ENCODE measurements around the gene CCDC116.

CCDC116 gene

DNA sequence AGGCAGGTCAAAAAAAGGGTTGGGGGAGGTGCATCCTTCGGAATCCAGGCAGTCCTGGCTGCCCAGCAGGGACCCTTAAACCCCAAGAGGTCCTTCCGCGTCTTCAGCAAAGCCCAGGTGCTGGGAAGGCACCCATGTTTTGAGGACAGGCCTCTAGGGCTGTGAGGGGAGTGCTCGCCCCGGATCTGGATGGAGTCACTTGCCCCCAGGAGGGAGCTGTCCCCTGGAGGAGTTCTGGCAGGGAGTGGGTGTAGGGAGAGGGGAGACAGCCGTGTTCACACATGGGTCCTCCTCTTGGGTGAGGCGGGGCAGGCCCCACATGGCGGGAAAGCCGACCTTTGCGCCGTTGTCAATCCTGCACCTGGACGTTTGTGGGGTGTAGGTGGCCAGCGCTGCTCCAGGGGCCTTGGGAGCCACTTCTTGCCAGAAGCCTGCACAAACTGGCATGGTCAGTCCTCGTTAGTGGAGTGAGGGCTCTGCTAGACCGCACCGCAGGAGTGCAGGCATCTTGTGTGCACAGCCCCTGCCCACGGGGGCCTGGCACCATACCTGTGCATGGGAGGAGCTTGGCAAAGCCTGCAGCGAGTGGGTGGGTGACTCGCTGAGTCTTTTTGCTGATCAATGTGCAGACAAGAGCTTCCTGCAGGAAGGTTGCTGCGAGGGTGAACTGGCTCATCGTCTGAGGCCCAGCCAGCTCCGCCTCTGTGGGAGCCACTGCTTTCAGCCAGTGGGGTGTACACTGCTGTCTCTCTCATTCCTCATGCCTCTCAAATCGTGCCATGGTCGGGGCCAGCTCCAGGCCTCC lies 49.2 kb downstream of the CCDC116 start:
- no peak overlapping the region for H3K14ac ChIP-seq (ENCODE audit: low read length)

DNA sequence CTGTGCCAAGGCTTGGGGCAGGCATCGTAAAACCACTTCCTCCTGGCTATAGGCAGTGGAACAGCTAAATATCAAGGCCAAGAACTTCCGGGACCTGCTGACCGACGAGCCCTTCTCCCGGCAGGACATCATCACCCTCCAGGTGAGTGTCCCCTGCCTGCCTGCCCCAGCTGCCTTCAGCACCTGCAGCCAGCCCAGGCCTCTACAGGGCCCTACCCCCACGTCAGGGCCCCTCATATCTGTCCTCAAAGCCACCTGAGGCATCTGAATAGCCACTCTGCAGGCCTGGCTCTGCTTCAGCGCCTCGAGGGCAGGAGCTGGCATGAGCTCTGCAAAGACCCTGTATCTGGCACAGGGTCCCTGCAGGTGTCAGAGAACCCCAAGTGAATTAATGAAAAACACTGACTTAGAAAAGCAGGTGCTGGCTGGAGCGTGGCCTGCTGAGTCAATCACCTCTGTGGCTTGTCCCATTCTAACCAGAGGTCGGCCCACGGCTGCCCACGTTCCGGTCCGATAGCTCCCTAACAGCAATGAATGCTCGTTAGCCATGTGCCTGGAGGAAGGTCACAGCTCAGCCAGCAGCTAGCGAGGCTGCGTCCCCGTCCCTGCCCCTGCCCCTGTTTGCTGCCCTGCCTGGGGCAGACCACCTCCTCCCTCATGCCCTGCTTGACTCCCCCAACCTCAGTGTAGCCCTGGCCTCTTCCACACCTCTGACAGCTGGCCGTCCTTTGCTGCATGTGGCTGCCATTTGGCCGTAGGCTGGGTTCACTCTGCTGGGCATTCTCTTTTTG lies 50.0 kb downstream of the CCDC116 start:
- Histone ChIP-seq H2BK12ac (ENCODE audit: low read length) (no peak overlapping the region), H3K23ac (ENCODE audit: low read length) (no peak overlapping the region), H3K4me2 (ENCODE audit: low read length) (no peak overlapping the region), H2AK5ac (ENCODE audit: low read length) (no peak overlapping the region), H3K18ac (ENCODE audit: low read length) (no peak overlapping the region), H4K8ac (ENCODE audit: low read depth, low read length) (no peak overlapping the region), H2BK120ac (ENCODE audit: insufficient read depth, low read length, poor library complexity) (no peak overlapping the region), H3K9me3 (ENCODE audit: insufficient read depth, low read depth, low read length) (no peaks in the 10 kb centered on the region), H3K4me3 (ENCODE audit: low read depth, low read length) (no peak overlapping the region), H4K91ac (ENCODE audit: low read depth, low read length) (no peak overlapping the region), H3K4me1 (ENCODE audit: control insufficient read depth in 1 of 2, insufficient read depth in 2 of 2, low read length in 2 of 2) (peaks cover 4 to 6% of the 10 kb centered on the region in 2 experiments), H2AFZ (ENCODE audit: insufficient read depth, low read length, poor library complexity) (no peak overlapping the region), H3K9ac (ENCODE audit: low read length) (no peak overlapping the region), H3K79me2 (ENCODE audit: control insufficient read depth, insufficient read depth, low read length, poor library complexity) (no peaks in the 10 kb centered on the region), H3K36me3 (ENCODE audit: control insufficient read depth in 1 of 2, insufficient read depth in 2 of 2, low read length in 2 of 2) (peaks cover 48 to 51% of the 10 kb centered on the region in 2 experiments), H3K14ac (ENCODE audit: low read length) (no peak overlapping the region), H3K79me1 (ENCODE audit: low read length) (no peaks in the 10 kb centered on the region), H2BK5ac (ENCODE audit: low read depth, low read length, poor library complexity) (no peak overlapping the region), H3K27ac (ENCODE audit: low read depth, low read length) (no peak overlapping the region), H3K27me3 (ENCODE audit: insufficient read depth, low read length) (no peaks in the 10 kb centered on the region), H4K12ac (ENCODE audit: low read depth, low read length) (no peak overlapping the region), H3K4ac (ENCODE audit: low read depth, low read length) (no peak overlapping the region)
- no CpG with 5 or more reads among the region's 20 CpGs for WGBS (ENCODE audit: extremely low coverage, insufficient coverage, insufficient read length)
- no peak for DNase-seq

More for the DNA sequence above, 49.2 kb downstream of the CCDC116 start:
- no peaks in the 10 kb centered on the region for H3K27me3 ChIP-seq (ENCODE audit: insufficient read depth, low read length)
- H4K12ac ChIP-seq (ENCODE audit: low read depth, low read length), result no peak overlapping the region
- H2BK120ac ChIP-seq (ENCODE audit: insufficient read depth, low read length, poor library complexity), result no peak overlapping the region
- no peaks in the 10 kb centered on the region for H3K9me3 ChIP-seq (ENCODE audit: insufficient read depth, low read depth, low read length)
- no peak overlapping the region for H2AFZ ChIP-seq (ENCODE audit: insufficient read depth, low read length, poor library complexity)
- no CpG with 5 or more reads among the region's 24 CpGs for WGBS (ENCODE audit: extremely low coverage, insufficient coverage, insufficient read length)
- no peaks in the 10 kb centered on the region for H3K79me2 ChIP-seq (ENCODE audit: control insufficient read depth, insufficient read depth, low read length, poor library complexity)
- no peak overlapping the region for H3K27ac ChIP-seq (ENCODE audit: low read depth, low read length)
- no peak overlapping the region for H3K4me3 ChIP-seq (ENCODE audit: low read depth, low read length)
- no peak overlapping the region for H2BK5ac ChIP-seq (ENCODE audit: low read depth, low read length, poor library complexity)
- no peak overlapping the region for H3K18ac ChIP-seq (ENCODE audit: low read length)
- peaks cover 4 to 6% of the 10 kb centered on the region in 2 experiments for H3K4me1 ChIP-seq (ENCODE audit: control insufficient read depth in 1 of 2, insufficient read depth in 2 of 2, low read length in 2 of 2)
- H3K23ac ChIP-seq (ENCODE audit: low read length), result no peak overlapping the region
- no peak overlapping the region for H4K91ac ChIP-seq (ENCODE audit: low read depth, low read length)
- peaks cover 43 to 47% of the 10 kb centered on the region in 2 experiments for H3K36me3 ChIP-seq (ENCODE audit: control insufficient read depth in 1 of 2, insufficient read depth in 2 of 2, low read length in 2 of 2)
- no peak overlapping the region for H3K4ac ChIP-seq (ENCODE audit: low read depth, low read length)
- H2AK5ac ChIP-seq (ENCODE audit: low read length), result no peak overlapping the region
- no peak for DNase-seq
- no peak overlapping the region for H3K9ac ChIP-seq (ENCODE audit: low read length)
- no peak overlapping the region for H2BK12ac ChIP-seq (ENCODE audit: low read length)
- no peak overlapping the region for H4K8ac ChIP-seq (ENCODE audit: low read depth, low read length)
- H3K79me1 ChIP-seq (ENCODE audit: low read length), result no peaks in the 10 kb centered on the region
- no peak overlapping the region for H3K4me2 ChIP-seq (ENCODE audit: low read length)

DNA sequence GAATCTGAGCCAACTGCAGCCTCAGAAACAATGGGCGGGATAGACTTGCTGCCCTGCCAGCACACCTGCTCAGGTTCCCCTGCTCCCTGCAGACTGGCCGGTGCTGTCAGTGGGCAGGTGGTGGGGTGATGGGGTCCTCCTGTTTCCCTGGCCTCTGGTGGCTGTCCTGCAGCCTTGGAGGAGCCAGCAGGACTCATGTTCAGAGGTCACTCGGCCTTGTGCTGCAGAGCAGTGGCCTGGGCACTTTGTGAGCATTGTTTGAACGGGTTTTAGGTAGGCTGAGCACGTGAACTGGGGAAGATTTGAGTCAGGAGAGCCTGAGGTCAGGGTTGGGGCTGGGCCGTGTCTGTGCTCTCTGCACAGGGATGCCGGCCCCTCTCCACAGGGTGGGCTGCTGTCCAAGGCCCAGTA lies 50.8 kb downstream of the CCDC116 start:
- no peak overlapping the region for H3K27ac ChIP-seq (ENCODE audit: low read depth, low read length)
- no peak overlapping the region for H2AK5ac ChIP-seq (ENCODE audit: low read length)
- H2BK120ac ChIP-seq (ENCODE audit: insufficient read depth, low read length, poor library complexity), result no peak overlapping the region
- peaks cover 55% of the 10 kb centered on the region in 2 experiments for H3K36me3 ChIP-seq (ENCODE audit: control insufficient read depth in 1 of 2, insufficient read depth in 2 of 2, low read length in 2 of 2)
- no peaks in the 10 kb centered on the region for H3K79me2 ChIP-seq (ENCODE audit: control insufficient read depth, insufficient read depth, low read length, poor library complexity)
- DNase-seq, result no peak
- H4K8ac ChIP-seq (ENCODE audit: low read depth, low read length), result no peak overlapping the region
- no peak overlapping the region for H3K4me2 ChIP-seq (ENCODE audit: low read length)
- no peak overlapping the region for H3K4me3 ChIP-seq (ENCODE audit: low read depth, low read length)
- H3K9ac ChIP-seq (ENCODE audit: low read length), result no peak overlapping the region
- peaks cover 4 to 6% of the 10 kb centered on the region in 2 experiments for H3K4me1 ChIP-seq (ENCODE audit: control insufficient read depth in 1 of 2, insufficient read depth in 2 of 2, low read length in 2 of 2)
- H3K9me3 ChIP-seq (ENCODE audit: insufficient read depth, low read depth, low read length), result no peaks in the 10 kb centered on the region
- H3K79me1 ChIP-seq (ENCODE audit: low read length), result no peaks in the 10 kb centered on the region
- H4K91ac ChIP-seq (ENCODE audit: low read depth, low read length), result no peak overlapping the region
- no peak overlapping the region for H3K14ac ChIP-seq (ENCODE audit: low read length)
- H3K18ac ChIP-seq (ENCODE audit: low read length), result no peak overlapping the region
- H2BK12ac ChIP-seq (ENCODE audit: low read length), result no peak overlapping the region
- H3K27me3 ChIP-seq (ENCODE audit: insufficient read depth, low read length), result no peaks in the 10 kb centered on the region
- WGBS (ENCODE audit: extremely low coverage, insufficient coverage, insufficient read length), result no CpG with 5 or more reads among the region's 7 CpGs
- no peak overlapping the region for H2AFZ ChIP-seq (ENCODE audit: insufficient read depth, low read length, poor library complexity)
- no peak overlapping the region for H3K23ac ChIP-seq (ENCODE audit: low read length)
- no peak overlapping the region for H3K4ac ChIP-seq (ENCODE audit: low read depth, low read length)
- H2BK5ac ChIP-seq (ENCODE audit: low read depth, low read length, poor library complexity), result no peak overlapping the region
- no peak overlapping the region for H4K12ac ChIP-seq (ENCODE audit: low read depth, low read length)

DNA sequence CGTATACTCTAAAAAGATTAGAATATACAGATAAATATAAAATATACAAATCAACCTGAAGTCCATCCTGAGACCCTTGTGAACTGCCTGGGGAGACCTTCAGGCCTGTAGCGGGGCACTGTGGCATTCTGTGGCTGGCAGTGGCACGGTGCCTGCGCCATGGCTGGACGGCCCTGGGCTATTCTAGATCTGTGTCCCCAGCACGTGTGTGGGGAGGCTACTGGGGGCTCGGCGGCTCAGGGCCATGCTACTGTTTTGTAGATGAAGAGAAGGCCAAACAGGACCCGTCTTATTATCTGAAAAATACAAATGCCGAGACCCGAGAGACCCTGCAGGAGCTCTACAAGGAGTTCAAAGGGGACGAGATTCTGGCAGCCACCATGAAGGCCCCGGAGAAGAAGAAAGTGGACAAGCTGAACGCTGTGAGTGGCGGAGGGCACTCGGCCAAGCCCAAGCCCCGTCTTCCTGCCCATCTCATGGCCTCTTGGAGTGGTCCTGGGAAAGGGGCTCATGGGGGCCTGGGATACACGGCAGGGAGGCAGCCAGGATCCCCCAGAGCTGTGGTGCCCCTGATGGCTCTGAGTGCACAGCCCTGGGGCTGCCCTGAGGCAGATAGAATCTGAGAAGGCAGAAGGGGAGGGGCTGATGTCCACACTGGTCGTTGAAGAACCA lies 52.1 kb downstream of the CCDC116 start:
- no peak overlapping the region for H3K23ac ChIP-seq (ENCODE audit: low read length)
- peaks cover 60 to 65% of the 10 kb centered on the region in 2 experiments for H3K36me3 ChIP-seq (ENCODE audit: control insufficient read depth in 1 of 2, insufficient read depth in 2 of 2, low read length in 2 of 2)
- H3K4me1 ChIP-seq (ENCODE audit: control insufficient read depth in 1 of 2, insufficient read depth in 2 of 2, low read length in 2 of 2), result peaks cover 4 to 6% of the 10 kb centered on the region in 2 experiments
- H3K9ac ChIP-seq (ENCODE audit: low read length), result no peak overlapping the region
- H3K4me2 ChIP-seq (ENCODE audit: low read length), result no peak overlapping the region
- H3K79me2 ChIP-seq (ENCODE audit: control insufficient read depth, insufficient read depth, low read length, poor library complexity), result no peaks in the 10 kb centered on the region
- H2BK5ac ChIP-seq (ENCODE audit: low read depth, low read length, poor library complexity), result no peak overlapping the region
- H2AK5ac ChIP-seq (ENCODE audit: low read length), result no peak overlapping the region
- H3K4ac ChIP-seq (ENCODE audit: low read depth, low read length), result no peak overlapping the region
- H4K8ac ChIP-seq (ENCODE audit: low read depth, low read length), result no peak overlapping the region
- no CpG with 5 or more reads among the region's 19 CpGs for WGBS (ENCODE audit: extremely low coverage, insufficient coverage, insufficient read length)
- H3K27me3 ChIP-seq (ENCODE audit: insufficient read depth, low read length), result no peaks in the 10 kb centered on the region
- no peaks in the 10 kb centered on the region for H3K79me1 ChIP-seq (ENCODE audit: low read length)
- no peak for DNase-seq
- H3K27ac ChIP-seq (ENCODE audit: low read depth, low read length), result no peak overlapping the region
- no peak overlapping the region for H4K12ac ChIP-seq (ENCODE audit: low read depth, low read length)
- no peak overlapping the region for H2BK120ac ChIP-seq (ENCODE audit: insufficient read depth, low read length, poor library complexity)
- no peak overlapping the region for H3K18ac ChIP-seq (ENCODE audit: low read length)
- H4K91ac ChIP-seq (ENCODE audit: low read depth, low read length), result no peak overlapping the region
- no peak overlapping the region for H2AFZ ChIP-seq (ENCODE audit: insufficient read depth, low read length, poor library complexity)
- H3K9me3 ChIP-seq (ENCODE audit: insufficient read depth, low read depth, low read length), result no peaks in the 10 kb centered on the region
- H3K14ac ChIP-seq (ENCODE audit: low read length), result no peak overlapping the region
- no peak overlapping the region for H3K4me3 ChIP-seq (ENCODE audit: low read depth, low read length)
- no peak overlapping the region for H2BK12ac ChIP-seq (ENCODE audit: low read length)

Data from trophoblast cell (in vitro differentiated cells and primary cell).